T-helper 17 cell (primary cell): Measurements from ENCODE around the gene OR7A17. TPM values are rescaled to one million over a fixed set of nuclear protein-coding genes. Genes with fewer than 3 reads are reported as not detected.

Source experiments
- ATAC-seq: fragments of 150-1000 bp; cut with Tn5 transposase; 2 replicates; pipeline ENCODE4 v1.10.0; 2021; ENCODE audit warnings: mild to moderate bottlenecking, moderate library complexity
- DNase-seq, 3 donors: peaks; one replicate each; pipeline versions ENCODE4 v3.0.0 to v3.0.0-alpha.2; 2020 to 2021
- H3K9me3 ChIP-seq: one replicate; pipeline ENCODE4 v1.7.0; 2013; ENCODE audit warnings: low read length, mild to moderate bottlenecking; ENCODE audit not compliant: control insufficient read depth, poor library complexity, severe bottlenecking
- H3K27ac Mint-ChIP-seq: one replicate; pipeline ENCODE4 v1.8.0; 2022; ENCODE audit warnings: mild to moderate bottlenecking, moderate library complexity, mixed read lengths
- H3K27me3 Mint-ChIP-seq: one replicate; pipeline ENCODE4 v1.8.0; 2022; ENCODE audit warnings: mixed read lengths
- H3K36me3 Mint-ChIP-seq: one replicate; pipeline ENCODE4 v1.8.0; 2022; ENCODE audit warnings: low read depth, mixed read lengths
- H3K4me1 Mint-ChIP-seq: one replicate; pipeline ENCODE4 v1.8.0; 2022; ENCODE audit warnings: mild to moderate bottlenecking, mixed read lengths
- H3K4me3 Mint-ChIP-seq: one replicate; pipeline ENCODE4 v1.8.0; 2022; ENCODE audit warnings: mild to moderate bottlenecking, moderate library complexity, mixed read lengths
- total RNA-seq, 4 donors: library from RNA in 2 of 4; stranded (reverse) in 2 of 4; gene quantifications; one replicate each; pipeline ENCODE4 v1.2.3 and lab custom pipeline; 2022 to 2026

The OR7A17 gene
- total RNA-seq, result not detected
- 0 reads per million in 2 donors for total RNA-seq (lab: John Stamatoyannopoulos, UW)

- H3K36me3 Mint-ChIP-seq, result peaks cover 3% of the 10 kb centered on the region
- no peak for DNase-seq
- ATAC-seq, result no peak
- peak within 1 kb of the TSS; percentile 63 for H3K27ac Mint-ChIP-seq
- H3K27me3 Mint-ChIP-seq, result peaks cover 44% of the 10 kb centered on the region
- H3K9me3 ChIP-seq, result no peaks in the 10 kb centered on the region
- H3K4me1 Mint-ChIP-seq, result peaks cover 8% of the 10 kb centered on the region
- H3K4me3 Mint-ChIP-seq, result no peak within 1 kb of the TSS
Observed at GRCh38 chr19:14886032-14886431, at the start of gene OR7A17. Gene OR7A17 (minus strand): TSS chr19:14886132. CDS start chr19:14881355, 4,777 bp downstream.

GRCh38 chr19:14933506-14933905 is 47.6 kb upstream of the OR7A17 start:
- peaks cover 28% of the 10 kb centered on the region for H3K27me3 Mint-ChIP-seq
- no peaks in the 10 kb centered on the region for H3K4me1 Mint-ChIP-seq
- no peak overlapping the region for H3K27ac Mint-ChIP-seq
- no peak for DNase-seq
- no peak for ATAC-seq
- H3K9me3 ChIP-seq, result no peaks in the 10 kb centered on the region
- no peaks in the 10 kb centered on the region for H3K36me3 Mint-ChIP-seq
- H3K4me3 Mint-ChIP-seq, result no peak overlapping the region

DNA sequence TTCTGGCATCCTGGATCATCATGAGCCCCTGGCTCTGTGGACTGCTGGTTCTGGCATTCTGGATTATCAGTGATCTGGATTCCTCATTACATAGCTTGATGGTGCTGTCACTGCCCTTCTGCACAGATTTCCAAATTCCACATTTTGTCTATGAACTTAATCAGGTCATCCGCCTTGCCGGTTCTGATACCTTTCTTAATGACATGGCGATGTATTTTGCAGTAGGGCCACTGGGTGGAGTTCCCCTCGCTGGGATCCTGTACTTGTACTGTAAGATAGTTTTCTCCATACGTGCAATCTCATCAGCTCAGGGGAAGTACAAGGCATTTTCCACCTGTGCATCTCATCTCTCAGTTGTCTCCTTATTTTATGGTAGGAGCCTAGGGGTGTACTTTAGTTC is 30.9 kb upstream of the OR7A17 start:
- H3K4me1 Mint-ChIP-seq, result peaks cover 2% of the 10 kb centered on the region

DNA sequence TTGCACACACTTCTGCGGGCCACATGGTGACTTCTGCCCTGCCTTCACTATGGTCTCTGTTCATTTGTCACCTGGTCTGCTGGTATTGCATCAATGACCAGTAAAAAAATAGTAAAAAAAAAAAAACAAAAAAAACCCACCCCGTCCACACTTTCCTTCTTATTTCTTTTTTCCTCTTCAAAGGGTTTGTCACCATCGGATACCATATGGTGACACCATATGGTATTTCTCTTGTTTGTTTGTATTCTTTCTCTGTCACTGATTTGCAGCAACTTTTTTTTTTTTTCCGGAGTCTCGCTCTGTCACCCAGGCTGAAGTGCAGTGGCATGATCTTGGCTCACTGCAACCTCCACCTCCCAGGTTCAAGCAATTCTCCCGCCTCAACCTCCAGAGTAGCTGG is 29.2 kb upstream of the OR7A17 start:
- no peak for ATAC-seq
- DNase-seq, result no peak
- Mint-ChIP-seq H3K27me3 (peaks cover 38% of the 10 kb centered on the region), H3K4me3 (peak overlapping the region; percentile 47), H3K36me3 (peaks cover 2% of the 10 kb centered on the region), H3K4me1 (peaks cover 1% of the 10 kb centered on the region), H3K27ac (no peak overlapping the region)
- H3K9me3 ChIP-seq, result no peaks in the 10 kb centered on the region

More for the DNA sequence above, 30.9 kb upstream of the OR7A17 start:
- no peaks in the 10 kb centered on the region for H3K9me3 ChIP-seq
- peaks cover 2% of the 10 kb centered on the region for H3K36me3 Mint-ChIP-seq
- ATAC-seq, result no peak
- H3K4me3 Mint-ChIP-seq, result no peak overlapping the region
- DNase-seq, result no peak
- no peak overlapping the region for H3K27ac Mint-ChIP-seq
- H3K27me3 Mint-ChIP-seq, result peaks cover 47% of the 10 kb centered on the region

- peaks cover 52% of the 10 kb centered on the region for H3K27me3 Mint-ChIP-seq
- H3K27ac Mint-ChIP-seq, result no peak overlapping the region
- H3K4me3 Mint-ChIP-seq, result no peak overlapping the region
- DNase-seq (no peak), ATAC-seq (no peak)
- H3K4me1 Mint-ChIP-seq, result no peaks in the 10 kb centered on the region
- peaks cover 2% of the 10 kb centered on the region for H3K36me3 Mint-ChIP-seq
- H3K9me3 ChIP-seq, result no peaks in the 10 kb centered on the region
Observed at GRCh38 chr19:14906711-14907110, 20.8 kb upstream of the OR7A17 start.

DNA sequence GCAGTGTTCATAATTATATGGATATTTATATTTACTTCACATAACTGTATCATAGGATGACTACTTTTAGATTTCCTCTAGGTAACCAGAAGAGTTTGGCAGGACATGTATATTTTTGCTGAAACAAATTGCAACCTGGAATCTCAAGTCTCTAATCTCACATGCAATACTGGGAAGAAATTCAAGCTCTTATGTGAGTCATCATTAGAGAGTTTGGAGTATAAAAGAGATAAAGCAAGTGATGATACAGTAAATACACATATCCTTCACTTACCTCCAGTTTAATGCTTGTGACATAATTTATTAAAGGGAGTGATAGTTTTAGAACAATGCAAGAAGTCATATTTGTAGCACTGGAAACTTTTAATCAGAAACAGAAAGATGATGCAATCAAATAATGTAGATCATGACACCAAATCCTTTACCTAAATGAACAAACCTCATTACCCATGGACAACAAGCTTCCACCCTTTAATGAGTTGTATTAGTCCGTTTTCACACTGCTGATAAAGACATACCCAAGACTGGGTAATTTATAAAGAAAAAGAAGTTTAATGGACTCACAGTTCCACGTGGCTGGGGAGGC is 15.8 kb upstream of the OR7A17 start:
- no peaks in the 10 kb centered on the region for H3K4me1 Mint-ChIP-seq
- H3K27me3 Mint-ChIP-seq, result peaks cover 78% of the 10 kb centered on the region
- peaks cover 4% of the 10 kb centered on the region for H3K36me3 Mint-ChIP-seq
- H3K4me3 Mint-ChIP-seq, result no peak overlapping the region
- ATAC-seq, result no peak
- H3K27ac Mint-ChIP-seq, result no peak overlapping the region
- no peaks in the 10 kb centered on the region for H3K9me3 ChIP-seq
- DNase-seq, result no peak

DNA sequence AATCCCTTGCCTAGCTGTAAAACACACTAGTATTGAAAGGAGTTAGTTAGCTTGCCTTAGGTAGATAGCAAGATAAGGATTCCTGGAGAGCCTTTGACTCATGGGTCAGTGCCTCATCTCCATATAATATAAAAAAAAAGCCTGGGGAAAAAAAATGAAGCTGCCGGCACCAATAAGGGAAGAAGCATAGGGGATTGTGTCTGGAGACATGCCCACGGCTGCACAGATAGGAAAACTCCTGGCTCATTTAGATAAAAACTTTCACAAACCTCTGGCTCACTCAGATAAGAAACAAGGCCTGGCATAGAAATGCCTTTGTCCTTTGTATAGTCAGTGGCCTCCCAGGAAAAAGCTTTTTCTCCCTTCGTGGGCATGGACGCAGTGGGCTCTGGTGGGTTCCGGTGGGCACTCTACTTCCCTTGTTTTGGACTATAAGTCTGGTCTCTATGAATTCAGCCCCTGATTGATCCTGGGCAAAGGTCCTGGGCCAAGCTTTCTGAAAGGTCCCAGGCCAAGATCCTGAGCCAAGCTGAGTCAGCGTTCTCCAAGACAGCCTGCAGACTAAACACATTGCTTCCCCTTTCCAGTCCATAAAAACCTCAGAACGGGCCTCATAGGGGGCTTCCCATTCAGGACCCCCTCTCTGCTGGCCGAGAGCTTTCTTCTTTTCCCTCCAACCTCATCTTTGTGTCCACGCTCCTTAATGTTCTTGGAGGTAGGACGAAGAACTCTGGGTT is 4.9 kb upstream of the OR7A17 start:
- Mint-ChIP-seq H3K36me3 (no peaks in the 10 kb centered on the region), H3K27me3 (peaks cover 45% of the 10 kb centered on the region), H3K4me3 (no peak overlapping the region), H3K4me1 (peaks cover 6% of the 10 kb centered on the region), H3K27ac (no peak overlapping the region)
- DNase-seq (no peak), ATAC-seq (no peak)
- H3K9me3 ChIP-seq, result no peaks in the 10 kb centered on the region

- no peak for ATAC-seq
- no peak overlapping the region for H3K27ac Mint-ChIP-seq
- no peaks in the 10 kb centered on the region for H3K36me3 Mint-ChIP-seq
- peaks cover 45% of the 10 kb centered on the region for H3K27me3 Mint-ChIP-seq
- H3K9me3 ChIP-seq, result no peaks in the 10 kb centered on the region
- DNase-seq, result no peak
- no peak overlapping the region for H3K4me3 Mint-ChIP-seq
- peaks cover 6% of the 10 kb centered on the region for H3K4me1 Mint-ChIP-seq
Observed at GRCh38 chr19:14889994-14890642, 4.2 kb upstream of the OR7A17 start.

DNA sequence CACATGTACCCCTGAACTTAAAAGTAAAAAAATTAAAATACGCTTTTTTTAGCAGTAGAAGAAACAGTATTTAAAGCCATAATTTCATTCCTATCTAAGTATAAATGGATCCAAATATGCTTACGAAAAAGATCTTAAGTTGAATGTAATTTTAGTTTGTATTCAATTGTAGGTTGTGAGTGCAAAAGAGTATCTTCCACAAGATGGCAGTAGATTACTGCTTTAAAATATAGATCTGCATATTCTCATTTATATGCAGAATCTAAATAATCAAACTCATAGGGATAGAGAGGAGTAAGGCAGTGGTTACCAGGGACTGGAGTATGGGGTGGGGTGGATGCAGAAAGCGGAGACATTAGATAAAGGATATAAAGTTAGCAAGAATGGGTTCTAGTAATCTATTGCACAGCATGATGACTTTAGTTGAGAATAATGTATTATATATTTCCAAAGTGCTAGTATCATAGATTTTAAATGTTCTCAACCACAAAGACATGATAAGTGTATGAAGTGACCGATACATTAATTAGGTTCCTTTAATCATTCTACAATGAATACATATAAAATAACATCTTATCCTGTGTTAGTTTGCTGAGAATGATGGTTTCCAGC is 14.2 kb downstream of the OR7A17 start:
- Mint-ChIP-seq H3K36me3 (peaks cover 4% of the 10 kb centered on the region), H3K27ac (no peak overlapping the region), H3K27me3 (peaks cover 67% of the 10 kb centered on the region), H3K4me1 (peaks cover 2% of the 10 kb centered on the region), H3K4me3 (no peak overlapping the region)
- no peaks in the 10 kb centered on the region for H3K9me3 ChIP-seq
- no peak for ATAC-seq
- no peak for DNase-seq

DNA sequence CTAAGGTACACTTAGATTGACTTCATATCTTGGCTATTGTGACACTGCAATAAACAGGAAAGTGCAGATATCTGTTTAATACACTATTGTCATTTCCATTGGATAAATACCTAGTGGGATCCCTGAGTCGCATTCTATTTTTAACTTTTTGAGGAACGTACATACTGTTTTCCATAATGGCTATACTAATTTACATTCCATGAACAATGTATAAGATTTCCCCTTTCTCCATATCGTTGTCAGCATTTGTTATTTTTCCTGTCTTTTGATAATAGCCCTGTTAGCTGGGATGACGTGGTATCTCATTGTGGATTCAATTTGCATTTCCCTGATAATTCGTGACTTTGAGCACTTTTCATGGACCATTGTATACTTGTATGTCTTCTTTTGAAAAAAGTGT is 17.4 kb downstream of the OR7A17 start:
- H3K4me3 Mint-ChIP-seq, result no peak overlapping the region
- H3K4me1 Mint-ChIP-seq, result peaks cover 4% of the 10 kb centered on the region
- no peak for ATAC-seq
- no peak overlapping the region for H3K27ac Mint-ChIP-seq
- no peaks in the 10 kb centered on the region for H3K9me3 ChIP-seq
- no peak for DNase-seq
- peaks cover 70% of the 10 kb centered on the region for H3K27me3 Mint-ChIP-seq
- peaks cover 4% of the 10 kb centered on the region for H3K36me3 Mint-ChIP-seq

GRCh38 chr19:14848822-14849221 is 37.1 kb downstream of the OR7A17 start, which contains the start of gene OR7A10:
Gene OR7A10 (minus strand): TSS chr19:14848922. CDS start chr19:14841877, 7,045 bp downstream.
- Mint-ChIP-seq H3K4me1 (no peaks in the 10 kb centered on the region), H3K4me3 (no peak within 1 kb of the TSS), H3K36me3 (peaks cover 6% of the 10 kb centered on the region), H3K27me3 (peaks cover 57% of the 10 kb centered on the region), H3K27ac (no peak within 1 kb of the TSS)
- no peak for DNase-seq
- no peaks in the 10 kb centered on the region for H3K9me3 ChIP-seq
- ATAC-seq, result no peak

GRCh38 chr19:14843578-14843977 is 42.4 kb downstream of the OR7A17 start:
- H3K27me3 Mint-ChIP-seq, result peaks cover 59% of the 10 kb centered on the region
- peaks cover 6% of the 10 kb centered on the region for H3K36me3 Mint-ChIP-seq
- DNase-seq (no peak), ATAC-seq (no peak)
- H3K4me1 Mint-ChIP-seq, result no peaks in the 10 kb centered on the region
- no peak overlapping the region for H3K4me3 Mint-ChIP-seq
- no peak overlapping the region for H3K27ac Mint-ChIP-seq
- H3K9me3 ChIP-seq, result no peaks in the 10 kb centered on the region

- H3K27me3 Mint-ChIP-seq, result peaks cover 55% of the 10 kb centered on the region
- peaks cover 6% of the 10 kb centered on the region for H3K36me3 Mint-ChIP-seq
- no peaks in the 10 kb centered on the region for H3K4me1 Mint-ChIP-seq
- no peak overlapping the region for H3K4me3 Mint-ChIP-seq
- no peak for ATAC-seq
- DNase-seq, result no peak
- H3K27ac Mint-ChIP-seq, result no peak overlapping the region
- no peaks in the 10 kb centered on the region for H3K9me3 ChIP-seq
Observed at GRCh38 chr19:14843169-14843568, 42.8 kb downstream of the OR7A17 start.
